Smooth muscle cell (in vitro differentiated cells): Measurements from ENCODE around the gene HDDC2. TPM values are rescaled to one million over a fixed set of nuclear protein-coding genes. Genes with fewer than 3 reads are reported as not detected.

Experiments
- DNase-seq: peaks from one replicate; lab custom pipeline; 2025; ENCODE audit not compliant: unreplicated experiment; lab: John Stamatoyannopoulos, UW
- H2AFZ ChIP-seq: fragments of 200-600 bp; sonication (generic); 2 replicates; pipeline ENCODE4 v1.6.0; 2016; ENCODE audit warnings: antibody characterized with exemption, low read depth, mild to moderate bottlenecking
- H3F3A ChIP-seq: fragments of 200-600 bp; sonication (generic); 2 replicates; pipeline ENCODE4 v1.6.0; 2017; ENCODE audit warnings: antibody characterized with exemption, low read depth
- H3K27ac ChIP-seq: fragments of 200-600 bp; sonication (generic); 2 replicates; pipeline ENCODE4 v1.5.1; 2016; ENCODE audit warnings: low read depth, mild to moderate bottlenecking
- H3K27me3 ChIP-seq: fragments of 200-600 bp; sonication (generic); 2 replicates; pipeline ENCODE4 v1.6.1; 2016; ENCODE audit warnings: low read depth, mild to moderate bottlenecking
- H3K36me3 ChIP-seq: fragments of 200-600 bp; sonication (generic); 2 replicates; pipeline ENCODE4 v1.5.1; 2016; ENCODE audit warnings: low read depth
- H3K4me1 ChIP-seq: fragments of 200-600 bp; sonication (generic); 2 replicates; pipeline ENCODE4 v1.5.1; 2016; ENCODE audit warnings: low read depth
- H3K4me2 ChIP-seq: fragments of 200-600 bp; sonication (generic); 2 replicates; pipeline ENCODE4 v1.6.0; 2016; ENCODE audit warnings: mild to moderate bottlenecking
- H3K4me3 ChIP-seq: fragments of 200-600 bp; sonication (generic); 2 replicates; pipeline ENCODE4 v1.5.1; 2016; ENCODE audit warnings: mild to moderate bottlenecking
- H3K79me2 ChIP-seq: fragments of 200-600 bp; sonication (generic); 2 replicates; pipeline ENCODE4 v1.6.0; 2016; ENCODE audit warnings: low read depth, mild to moderate bottlenecking
- H3K9ac ChIP-seq: fragments of 200-600 bp; sonication (generic); 2 replicates; pipeline ENCODE4 v1.6.0; 2016; ENCODE audit warnings: low read depth
- H3K9me3 ChIP-seq: fragments of 200-600 bp; sonication (generic); replicated peaks from 2 replicates; pipeline ENCODE4 v1.5.1; 2016; ENCODE audit warnings: low read depth
- H4K20me1 ChIP-seq: fragments of 200-600 bp; sonication (generic); 2 replicates; pipeline ENCODE4 v1.6.0; 2016; ENCODE audit warnings: low read depth
- CTCF ChIP-seq: fragments of 200-600 bp; sonication (generic); IDR thresholded peaks from 2 replicates; pipeline ENCODE4 v1.5.1; 2017; ENCODE audit warnings: borderline replicate concordance, mild to moderate bottlenecking, antibody characterized with exemption; ENCODE audit not compliant: insufficient read depth, poor library complexity, severe bottlenecking
- WGBS: methylation state at CpG from one replicate; pipeline ENCODE4 v1.1.7; 2016; ENCODE audit warnings: low lambda C conversion rate; 5-methylcytosine and 5-hydroxymethylcytosine counted together
- polyA plus RNA-seq: library from polyadenylated mRNA; unstranded; fragments of >200 nt; fragmentation: Nextera tagmentation; extraction: Ambion mirVana; gene quantifications from 2 replicates; pipeline ENCODE4 v1.2.1, GENCODE V29; 2016
- total RNA-seq: library from RNA; depleted of rRNA; stranded (reverse); fragments of >200 nt; gene quantifications from 2 replicates; pipeline ENCODE4 v1.2.3, GENCODE V29; 2014

HDDC2 gene
- total and polyA plus RNA-seq, 2 experiments from 2014 or later: 104 to 114 TPM

GRCh38 chr6:125228981-125229479 lies 72.7 kb downstream of the HDDC2 start:
- H3K4me3 ChIP-seq: no peak overlapping the region

GRCh38 chr6:125227244-125227643 lies 74.5 kb downstream of the HDDC2 start:
- Histone ChIP-seq H3K4me1 (peaks cover 10% of the 10 kb centered on the region), H2AFZ (no peak overlapping the region), H3K36me3 (no peaks in the 10 kb centered on the region), H3K79me2 (no peaks in the 10 kb centered on the region), H3K27ac (no peak overlapping the region), H3K4me2 (no peak overlapping the region), H3K9me3 (no peaks in the 10 kb centered on the region), H3K9ac (no peak overlapping the region), H3K4me3 (no peak overlapping the region), H4K20me1 (no peaks in the 10 kb centered on the region), H3F3A (no peaks in the 10 kb centered on the region), H3K27me3 (no peaks in the 10 kb centered on the region)
- DNase-seq: no peak
- WGBS: 87% methylated on average over 6 of the region's 6 CpGs
- no peak for TF ChIP-seq CTCF

More at GRCh38 chr6:125228981-125229479, 72.7 kb downstream of the HDDC2 start:
- 70% methylated on average over 6 of the region's 6 CpGs for WGBS
- Histone ChIP-seq H3K27me3 (no peaks in the 10 kb centered on the region), H3K4me1 (no peaks in the 10 kb centered on the region), H2AFZ (no peak overlapping the region), H3K4me2 (no peak overlapping the region), H3K79me2 (no peaks in the 10 kb centered on the region), H3K27ac (no peak overlapping the region), H3K9me3 (no peaks in the 10 kb centered on the region), H3K9ac (no peak overlapping the region), H4K20me1 (no peaks in the 10 kb centered on the region), H3K36me3 (no peaks in the 10 kb centered on the region), H3F3A (no peaks in the 10 kb centered on the region)
- DNase-seq: no peak
- no peak for TF ChIP-seq CTCF

Other genes with a start within 250 kb of the HDDC2 start
- gene TPD52L1, start 148.2 kb downstream of the HDDC2 start, total RNA-seq: 44.5 and 65.8 TPM in 2 replicates
- gene TPD52L1, start 148.2 kb downstream of the HDDC2 start, polyA plus RNA-seq: 15.3 and 38.5 TPM in 2 replicates